HG03460 (cell line): Measurements from ENCODE around the gene CERS6.
"Not testable (repeated sequence)": the region's sequence is repeated elsewhere in the genome, so short reads cannot be mapped to it uniquely, and the experiment has no call there.

ENCODE experiments used
- ATAC-seq: cut with Tn5 transposase; IDR thresholded peaks from one replicate; pipeline ENCODE4 v1.9.1; 2021; ENCODE audit not compliant: unreplicated experiment

Gene CERS6

DNA sequence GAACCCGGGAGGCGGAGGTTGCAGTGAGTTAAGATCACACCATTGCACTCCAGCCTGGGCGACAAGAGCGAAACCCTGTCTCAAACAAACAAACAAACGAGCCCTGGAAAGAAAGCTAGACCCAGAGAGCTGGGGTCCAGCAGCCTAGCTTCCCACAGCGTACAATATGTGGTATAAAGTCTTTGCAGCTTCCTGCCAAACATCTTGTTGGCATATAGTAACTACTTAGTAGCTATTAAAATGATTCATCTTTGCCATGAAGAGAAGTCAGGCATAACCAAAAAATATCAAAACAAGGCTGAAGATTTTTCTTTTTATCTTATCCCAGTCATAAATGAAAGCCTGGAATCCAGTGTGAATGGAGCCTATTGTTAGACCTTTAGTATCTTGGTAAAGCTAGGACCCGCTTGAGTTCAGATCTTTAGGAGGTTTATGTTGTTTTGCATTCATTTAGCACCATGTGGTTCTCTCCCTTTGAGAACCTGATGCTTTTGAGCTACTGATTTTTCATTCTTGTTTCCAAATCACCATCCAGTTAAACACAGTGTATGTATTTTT lies 206.7 kb downstream of the CERS6 start:
- no peak for ATAC-seq

DNA sequence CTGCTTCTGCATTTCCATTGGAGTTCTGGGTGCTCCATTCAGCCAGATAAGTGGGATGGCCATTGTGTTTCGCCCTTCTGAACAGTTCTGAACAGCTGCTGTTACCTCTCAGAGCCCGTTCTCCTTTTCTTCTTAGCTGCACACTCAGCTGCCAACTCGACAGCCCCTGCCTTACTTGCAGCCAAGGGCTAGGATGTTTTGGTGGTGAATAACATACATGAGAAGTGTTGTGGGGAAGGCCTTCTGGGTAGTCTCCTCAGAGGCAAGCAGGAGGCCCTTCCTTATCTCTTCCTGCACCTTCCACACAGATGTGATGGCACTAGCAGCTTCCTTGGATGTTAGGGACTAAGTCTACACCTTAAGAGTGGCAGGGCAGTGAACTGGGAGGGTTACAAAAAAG lies 207.9 kb downstream of the CERS6 start:
- ATAC-seq: no peak

DNA sequence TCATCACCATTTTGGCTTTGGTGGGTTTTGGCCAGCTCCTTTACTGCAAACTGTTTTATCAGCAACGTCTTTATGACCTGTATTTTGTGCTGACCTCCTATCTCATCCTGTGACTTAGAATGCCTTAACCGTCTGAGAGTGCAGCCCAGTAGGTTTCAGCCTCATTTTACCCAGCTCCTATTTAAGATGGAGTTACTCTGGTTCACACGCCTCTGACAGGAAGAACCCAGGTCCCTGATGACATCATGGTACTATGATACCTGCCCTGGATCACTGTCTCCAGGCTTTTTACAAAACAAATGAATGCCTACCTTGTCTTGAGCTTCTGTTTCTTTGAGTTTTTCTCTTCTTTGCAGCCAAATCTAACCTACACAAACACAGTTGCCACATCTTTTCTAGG lies 208.6 kb downstream of the CERS6 start:
- not testable (repeated sequence) for ATAC-seq

DNA sequence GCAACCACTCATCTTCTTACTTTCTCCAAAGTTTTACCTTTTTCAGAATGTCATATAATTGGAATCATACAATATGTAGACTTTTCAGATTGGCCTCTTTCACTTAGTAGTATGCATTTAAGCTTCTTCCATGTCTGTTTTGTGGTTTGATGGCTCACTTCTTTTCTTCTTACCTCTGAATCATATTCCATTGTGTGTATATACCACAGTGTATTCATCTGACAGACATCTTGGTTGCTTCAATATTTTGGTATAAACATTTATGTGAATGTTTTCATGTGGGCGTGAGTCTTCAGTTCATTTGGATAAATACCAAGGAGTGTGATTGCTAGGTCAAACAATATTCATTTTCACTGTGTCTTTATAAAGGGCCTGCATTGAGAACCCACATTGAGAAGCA lies 210.3 kb downstream of the CERS6 start:
- ATAC-seq: no peak

DNA sequence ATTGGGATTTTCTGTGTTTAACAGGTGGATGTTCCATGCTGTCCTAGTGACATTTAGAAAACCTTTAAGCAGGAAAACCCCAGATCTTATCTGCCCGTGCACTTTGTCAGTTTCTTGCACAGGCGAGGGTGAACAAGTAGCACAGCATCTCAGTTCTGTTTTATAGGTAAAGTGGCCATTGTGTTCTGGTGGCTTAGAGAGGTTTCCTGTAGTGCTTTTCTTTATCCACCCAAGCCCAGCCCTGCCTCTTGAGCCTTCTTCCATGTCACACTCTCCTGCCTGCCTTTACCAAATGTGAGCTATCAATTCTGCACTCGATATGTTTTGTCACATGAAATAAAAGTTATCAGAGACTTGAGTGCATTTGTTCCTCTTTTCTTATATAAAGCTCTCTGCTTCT lies 211.1 kb downstream of the CERS6 start:
- ATAC-seq: no peak

DNA sequence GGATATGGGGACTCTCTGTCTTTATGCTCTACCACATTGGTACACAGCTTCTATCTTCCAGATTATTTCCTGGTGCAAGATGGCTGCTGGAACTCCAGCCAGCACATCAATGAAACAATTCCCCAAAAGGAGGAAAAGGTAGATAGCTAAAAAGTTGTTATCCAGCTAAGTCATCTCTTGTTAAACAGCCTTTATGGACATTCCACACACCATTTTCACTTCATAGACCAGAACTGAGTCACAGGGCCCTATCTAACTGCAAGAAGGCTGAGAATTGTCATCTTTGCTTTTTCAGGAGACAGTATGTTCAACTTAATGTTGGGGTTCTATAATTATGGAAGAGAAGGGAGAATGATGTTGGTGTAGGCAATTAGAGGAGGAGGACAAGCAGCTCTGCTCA lies 213.1 kb downstream of the CERS6 start:
- no peak for ATAC-seq

DNA sequence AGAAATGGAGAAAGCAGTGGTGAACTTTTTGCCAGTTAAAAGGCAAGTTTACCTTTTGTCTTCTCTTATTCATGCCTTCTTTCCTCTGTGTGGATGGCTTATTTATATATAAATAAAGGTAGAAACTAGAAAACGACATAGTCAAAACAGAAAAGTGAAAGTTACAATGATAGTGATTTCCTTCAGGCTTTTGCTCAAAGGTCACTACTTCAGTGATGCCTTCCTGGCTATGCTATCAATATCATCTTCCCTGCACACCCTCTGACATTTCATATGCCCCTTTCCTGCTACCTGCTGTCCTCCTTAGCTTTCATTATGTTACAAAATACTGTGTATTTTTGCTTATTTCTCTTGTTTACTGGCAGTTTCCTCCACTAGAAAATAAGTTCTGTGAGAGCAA lies 214.4 kb downstream of the CERS6 start:
- no peak for ATAC-seq

DNA sequence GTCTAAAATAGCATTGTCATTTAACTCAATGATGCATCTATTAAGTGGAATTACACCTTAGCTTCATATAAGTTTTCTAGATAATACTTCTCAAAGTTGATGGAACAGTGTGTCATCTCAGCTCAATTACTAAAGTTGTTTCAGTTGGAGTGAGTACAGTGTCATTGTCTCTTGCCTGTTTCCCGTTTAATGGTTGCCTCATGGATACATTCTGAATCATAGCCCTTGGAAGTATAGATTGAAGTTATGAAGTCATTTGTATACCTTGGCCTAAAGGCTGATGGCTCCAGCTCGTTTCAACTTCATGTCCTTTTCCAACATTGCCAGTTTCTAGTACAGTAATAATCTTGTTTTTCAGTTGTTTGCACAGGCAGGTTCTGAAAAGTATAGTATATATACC lies 215.9 kb downstream of the CERS6 start:
- no peak for ATAC-seq

DNA sequence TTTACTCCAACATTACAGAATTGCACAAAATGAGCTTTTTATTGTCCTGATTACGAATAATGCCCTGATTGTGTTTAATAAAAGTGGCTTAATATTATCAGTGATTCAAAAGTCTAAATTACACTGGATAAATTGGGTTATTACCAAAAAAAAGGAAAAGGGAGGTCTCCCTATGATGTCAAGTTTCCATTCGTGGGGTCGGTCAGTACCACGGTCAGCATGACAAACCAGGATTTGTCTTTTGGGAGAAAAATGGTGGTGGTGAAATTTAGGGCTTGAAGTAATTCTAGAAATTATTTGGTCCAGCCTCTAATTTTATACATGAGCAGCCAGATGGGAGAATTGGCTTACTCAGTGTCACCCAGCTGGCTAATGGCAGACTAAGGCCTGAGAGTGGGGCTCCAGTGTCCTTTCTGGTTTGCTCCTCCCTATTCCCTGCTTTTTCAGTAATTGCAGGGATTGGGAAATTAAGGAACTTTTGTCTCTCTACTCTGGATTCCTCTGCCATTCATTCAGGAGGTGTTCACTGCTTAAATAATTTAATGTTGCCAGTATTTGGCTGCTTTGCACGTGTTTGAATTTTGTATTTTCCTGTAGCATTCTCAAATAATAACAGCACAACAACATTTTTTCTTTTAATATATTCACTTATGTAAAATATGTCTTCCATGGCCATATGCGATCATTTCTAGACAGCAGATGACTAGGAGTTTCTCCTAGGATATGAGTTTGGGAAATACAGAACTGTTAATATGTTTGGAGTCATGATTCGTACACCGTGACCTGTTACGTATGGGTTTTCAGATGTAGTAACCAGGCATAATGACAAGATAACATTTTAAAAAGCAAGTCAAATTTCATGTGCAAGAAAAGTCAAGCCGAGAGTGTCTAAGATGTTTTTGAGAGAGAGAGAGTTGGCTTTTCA lies 217.5 kb downstream of the CERS6 start:
- no peak for ATAC-seq

DNA sequence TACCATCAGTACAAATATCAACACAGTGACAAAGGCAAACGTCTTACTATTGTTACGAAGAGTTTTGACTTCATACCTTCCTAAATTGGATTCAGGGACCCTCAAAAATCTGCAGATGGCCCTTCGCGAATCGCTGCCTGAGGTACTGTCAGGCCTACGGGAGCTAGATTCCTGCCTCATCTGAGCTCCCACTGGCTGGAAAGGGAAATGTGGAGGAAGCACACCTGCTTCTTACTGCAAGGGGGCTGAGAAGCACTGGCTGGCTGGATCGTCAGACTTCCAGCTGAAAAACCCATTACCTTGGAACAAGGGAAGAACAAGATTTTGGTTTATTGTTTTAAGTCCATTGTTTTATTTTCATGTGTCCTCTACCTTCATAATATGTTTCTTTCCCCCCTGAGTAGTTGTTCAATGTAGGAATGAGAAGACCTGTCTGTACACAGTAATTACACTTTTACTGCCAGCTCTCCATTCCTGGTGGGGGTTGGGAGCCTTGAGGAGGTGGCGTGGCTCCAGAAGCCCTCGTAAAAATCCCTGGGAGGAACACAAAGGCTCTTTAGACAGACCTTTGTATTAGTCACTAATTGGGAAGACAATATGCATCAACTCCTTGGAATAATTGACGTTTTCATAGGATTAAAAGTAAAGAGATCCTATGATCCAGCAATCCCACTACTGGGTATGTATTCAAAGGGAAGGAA lies 222.2 kb downstream of the CERS6 start:
- no peak for ATAC-seq

DNA sequence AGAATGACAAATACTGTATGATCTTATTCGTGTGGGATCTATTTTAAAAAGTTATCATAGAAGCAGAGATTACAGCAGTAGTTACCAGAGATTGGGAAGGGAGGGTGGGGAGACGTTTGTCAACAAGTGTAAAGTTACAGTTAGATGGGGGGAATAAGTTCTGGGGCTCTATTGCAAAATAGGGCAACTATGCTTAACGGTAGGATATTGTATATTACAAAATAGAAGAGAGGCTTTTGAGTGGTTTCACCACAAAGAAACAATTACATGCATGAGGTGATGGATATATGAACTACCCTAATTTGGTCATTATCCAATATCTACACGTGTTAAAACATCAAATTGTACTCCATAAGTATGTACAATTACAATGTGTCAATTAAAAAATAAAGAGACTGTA lies 223.0 kb downstream of the CERS6 start:
- no peak for ATAC-seq

DNA sequence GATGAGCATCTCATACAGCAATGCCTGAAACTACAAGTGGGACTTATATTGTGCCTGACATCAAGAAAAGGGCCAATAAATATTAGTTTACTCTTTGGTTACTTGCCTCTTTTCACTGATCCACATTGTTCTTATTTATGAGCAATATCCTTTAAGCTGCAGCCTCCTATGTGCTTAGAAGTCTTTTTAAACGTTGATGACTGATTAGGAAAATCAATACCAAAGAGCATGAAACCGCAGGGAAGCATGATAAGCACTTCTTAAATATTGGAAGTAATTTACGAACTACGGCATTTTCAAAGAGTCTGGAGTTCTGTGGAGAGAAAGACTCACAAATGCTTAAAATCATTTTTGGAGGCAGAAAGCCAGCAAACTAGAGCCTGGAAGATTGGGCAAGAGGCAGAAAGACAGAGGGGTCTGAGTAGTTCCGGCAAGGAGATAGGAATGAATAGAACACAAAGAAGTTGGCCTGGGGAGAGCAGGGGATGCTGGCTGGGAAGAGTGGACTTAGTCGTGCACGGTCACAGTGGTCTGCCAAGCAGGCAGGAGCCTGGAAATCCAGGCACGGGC lies 223.8 kb downstream of the CERS6 start:
- no peak for ATAC-seq

DNA sequence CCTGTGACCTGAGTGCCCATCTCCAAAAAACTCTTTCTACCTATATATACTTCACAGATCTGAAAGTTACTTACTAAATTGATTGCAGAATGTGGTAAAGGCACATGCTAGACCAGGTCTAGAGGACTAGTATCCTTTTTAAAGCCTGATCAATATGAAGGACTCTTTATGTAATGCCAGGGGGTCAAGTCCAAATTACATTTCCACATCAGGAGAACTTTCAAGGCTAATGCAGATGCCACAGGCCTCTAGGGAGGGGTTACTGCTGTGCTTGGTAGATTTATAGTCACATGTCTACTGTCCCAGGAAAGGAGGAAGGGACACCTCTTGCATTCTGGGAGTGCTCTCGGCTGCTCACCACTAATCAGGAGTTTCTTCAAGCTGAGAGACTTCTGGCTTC lies 227.9 kb downstream of the CERS6 start:
- ATAC-seq: no peak

DNA sequence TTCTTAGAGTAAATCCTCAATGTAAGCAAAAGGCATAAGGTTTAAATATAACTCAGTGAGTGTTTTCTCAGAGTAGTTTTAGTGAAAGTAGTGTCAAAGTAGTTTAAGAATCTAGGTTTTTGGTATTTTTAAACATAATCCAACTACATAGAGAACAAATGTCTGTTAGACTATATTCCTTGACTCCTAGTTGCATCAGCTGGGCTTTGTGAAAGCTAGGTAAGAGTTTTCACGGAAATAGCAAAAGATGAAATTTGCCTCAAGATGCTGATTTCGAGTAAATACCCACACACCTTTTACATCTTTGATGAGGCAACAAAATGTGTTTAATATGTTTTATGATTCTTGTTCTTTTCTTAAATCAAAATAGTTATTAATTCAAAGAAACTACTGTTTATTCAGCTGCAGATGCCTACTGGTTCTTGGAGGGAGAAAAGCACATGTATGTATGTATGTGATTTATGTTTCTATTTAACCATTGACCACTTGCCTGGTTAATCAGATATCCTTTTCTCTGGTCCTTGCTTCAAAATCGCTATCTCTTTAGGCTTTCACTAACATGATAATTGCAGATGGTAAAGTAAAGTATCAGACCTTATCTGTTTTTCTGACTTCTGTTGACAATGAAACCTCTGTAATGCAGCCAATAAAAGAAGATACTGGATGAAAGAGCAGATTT lies 229.0 kb downstream of the CERS6 start:
- ATAC-seq: no peak

DNA sequence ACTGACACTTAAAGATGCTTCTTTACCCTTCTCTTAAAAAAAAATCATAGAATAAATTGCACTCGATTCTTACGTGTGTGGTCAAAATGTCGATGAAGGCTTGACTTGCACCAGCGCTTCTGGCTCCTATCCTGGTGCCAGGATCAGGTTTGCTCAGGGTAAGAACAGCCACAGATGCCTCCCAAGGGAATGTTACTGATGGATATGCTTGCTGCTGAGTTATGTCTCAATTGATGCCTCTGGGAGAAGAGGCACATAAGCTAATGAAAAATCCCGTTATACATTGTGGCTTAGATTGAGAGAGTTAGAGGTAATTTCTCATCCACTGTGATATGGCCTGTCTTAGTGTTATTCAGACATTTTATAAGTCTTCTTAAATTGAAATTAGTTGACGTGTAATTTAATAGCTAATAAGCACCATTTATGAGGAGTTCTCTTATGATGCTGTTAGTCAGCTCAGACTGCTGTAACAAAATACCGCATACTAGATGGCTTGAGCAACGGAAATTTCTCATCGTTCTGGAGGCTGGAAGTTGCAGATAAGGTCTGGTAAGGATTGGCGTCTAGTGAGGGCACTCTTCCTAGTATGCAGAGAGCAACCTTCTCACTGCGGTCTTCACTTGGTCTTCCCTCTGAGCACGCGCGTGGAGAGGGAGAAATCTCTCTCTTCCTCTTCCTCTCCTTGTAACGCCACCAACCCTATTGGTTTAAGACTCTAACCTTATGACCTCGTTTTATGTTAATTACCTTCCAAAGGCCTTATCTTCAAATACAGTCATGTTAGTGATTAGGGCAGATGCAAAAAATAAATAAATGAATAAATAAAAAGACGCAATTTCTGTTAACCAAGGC lies 229.8 kb downstream of the CERS6 start:
- ATAC-seq: no peak

DNA sequence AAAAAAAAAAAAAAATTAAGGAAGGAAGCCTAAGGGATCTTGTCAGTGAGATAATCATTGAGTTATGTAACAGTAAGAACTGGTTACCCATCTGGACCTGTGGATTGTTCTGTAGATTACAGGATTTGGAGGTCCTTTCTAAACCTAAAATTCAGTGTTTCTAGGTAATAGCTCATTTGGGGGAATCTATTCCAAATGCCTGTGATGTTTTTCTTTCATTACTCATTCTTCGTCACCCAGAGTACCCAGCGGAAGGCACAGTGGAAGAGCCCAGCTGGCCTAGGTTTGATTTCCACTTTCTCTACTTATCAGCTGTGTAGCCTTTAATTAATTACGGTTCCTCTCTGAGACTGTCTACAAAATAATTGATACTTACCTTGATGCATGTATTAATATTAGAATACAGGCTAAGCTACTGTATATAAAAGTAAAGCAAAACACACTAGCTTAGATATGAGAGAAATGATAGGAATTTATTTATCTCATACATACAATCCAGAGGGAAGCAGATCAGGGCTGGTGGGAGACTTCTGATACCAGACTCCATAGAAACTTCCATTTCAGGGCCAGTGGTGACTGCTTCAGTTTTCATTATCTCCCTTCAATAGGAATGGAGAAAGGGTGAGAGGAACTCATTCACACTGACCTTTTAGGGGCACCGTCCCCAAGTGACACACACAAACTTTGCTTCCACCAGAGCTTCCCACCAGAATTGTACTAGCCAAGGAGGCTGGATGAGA lies 230.6 kb downstream of the CERS6 start:
- ATAC-seq: no peak

DNA sequence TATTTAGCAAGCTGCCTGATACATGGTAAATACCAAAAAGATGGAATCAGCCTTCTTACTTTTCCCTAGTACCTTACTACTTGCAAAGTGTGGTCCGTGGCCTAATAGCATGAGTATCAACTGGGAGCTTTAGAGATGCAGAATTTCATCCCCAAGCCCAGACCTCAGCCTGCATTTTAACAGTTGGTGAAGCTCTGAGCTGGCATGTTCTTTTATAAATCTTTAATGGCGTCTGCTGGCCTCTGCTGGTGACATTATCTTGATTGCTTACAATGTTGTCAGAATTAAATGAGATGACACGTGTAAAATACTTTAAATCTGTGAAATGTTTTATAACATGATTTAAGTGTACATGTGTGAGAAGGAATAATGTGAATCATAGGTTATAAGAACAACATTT lies 231.2 kb downstream of the CERS6 start:
- ATAC-seq: no peak

DNA sequence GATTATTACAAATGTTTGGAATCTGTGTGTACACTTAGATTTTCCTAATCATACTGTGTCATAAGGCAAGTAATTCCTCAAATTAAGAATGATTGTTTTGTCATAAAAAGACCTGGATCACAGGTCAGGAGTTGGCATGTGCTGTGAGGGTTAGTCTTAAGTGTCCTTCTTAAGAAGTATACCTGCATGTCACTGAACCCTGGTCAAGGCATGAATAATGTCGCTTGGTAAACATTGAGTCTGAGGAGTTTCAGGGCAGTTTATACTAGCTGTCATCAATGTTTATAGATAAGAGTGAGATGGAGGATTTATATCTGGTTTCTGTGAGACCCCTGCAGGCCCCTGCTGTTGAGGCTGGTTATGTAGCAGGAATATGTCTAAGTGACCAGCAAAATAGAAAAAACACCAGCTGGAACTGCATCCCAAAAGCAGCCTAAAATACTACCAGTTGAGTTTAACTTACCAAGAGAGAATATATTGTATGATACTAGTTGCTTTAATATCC lies 234.4 kb downstream of the CERS6 start:
- no peak for ATAC-seq

DNA sequence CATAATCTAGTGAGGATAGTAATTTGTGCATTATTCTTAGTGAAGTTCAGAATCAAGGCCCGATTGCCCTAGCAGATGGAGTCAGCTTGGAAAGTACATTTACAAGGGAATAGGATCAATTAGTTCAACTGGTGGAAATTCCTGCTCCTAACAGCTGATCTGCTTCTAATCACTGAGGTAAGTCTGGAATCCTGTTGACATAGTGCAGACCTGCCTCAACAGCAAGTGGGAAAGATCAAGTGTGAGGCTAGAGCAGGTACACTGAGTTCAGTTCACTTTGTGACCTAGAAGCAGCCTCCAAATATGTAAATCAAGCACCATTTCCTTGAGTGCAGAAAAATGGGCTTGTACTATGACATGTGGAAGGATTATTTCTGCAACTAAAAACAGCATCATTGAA lies 235.1 kb downstream of the CERS6 start:
- no peak for ATAC-seq
